Fibroblast of lung (primary cell): Measurements from ENCODE around the gene ATP10A.

ENCODE experiments used
- CTCF ChIP-seq, 2 donors: IDR thresholded peaks in 1 of 2; conservative IDR thresholded peaks in 1 of 2; 1 replicate in 1 of 2; 2 replicates in 1 of 2; pipeline ENCODE4 v1.5.1; 2011 to 2012; ENCODE audit warnings: low read length in 2 of 2, control low read depth in 1 of 2, inconsistent platforms in 1 of 2, low read depth in 1 of 2, mild to moderate bottlenecking in 1 of 2
- EZH2 ChIP-seq: IDR thresholded peaks from 2 replicates; pipeline ENCODE4 v1.5.1; 2012; ENCODE audit warnings: low read length, control low read depth, mild to moderate bottlenecking; ENCODE audit errors: missing control alignments

- TF ChIP-seq CTCF (conservative IDR thresholded peaks at IDR 0.05 in 1 of 2, IDR thresholded peaks at IDR 0.05 in 1 of 2; ENCODE audit: low read depth in 1 of 2, low read length in 2 of 2) = no peak
- no peak for TF ChIP-seq EZH2
Measured at GRCh38 chr15:25714538-25714840, 148.6 kb downstream of the ATP10A start.
